ENCODE results near the gene WAC.

DNA sequence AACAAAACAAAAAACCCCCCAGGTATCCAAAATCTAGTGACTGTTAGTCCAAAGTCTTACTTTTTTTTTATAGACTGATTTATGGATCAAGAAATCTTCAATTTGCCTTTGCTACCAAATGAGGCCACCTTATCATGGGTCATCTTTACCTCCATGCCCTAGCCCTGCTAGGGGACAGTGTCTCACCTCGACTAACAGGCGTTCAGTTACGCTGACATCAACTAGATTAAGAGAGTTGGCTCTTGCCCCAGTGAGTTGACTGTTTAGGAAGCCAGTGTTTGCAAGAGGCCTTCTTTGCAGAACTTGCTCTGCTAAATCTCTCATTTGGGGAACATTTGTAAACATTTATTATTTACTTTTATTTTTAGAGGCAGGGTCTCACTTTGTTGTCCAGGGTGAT lies 36.9 kb upstream of the WAC start:
- no peak for TF ChIP-seq CBX2 (IDR thresholded peaks at IDR 0.05; ENCODE audit: insufficient read depth, low read length, poor library complexity, severe bottlenecking)
- no peak for TF ChIP-seq MTA3 (IDR thresholded peaks at IDR 0.05; ENCODE audit: borderline replicate concordance)
- no peak for TF ChIP-seq FOXM1 (IDR thresholded peaks at IDR 0.05; ENCODE audit: low read depth)
- TF ChIP-seq FOXM1 (CRISPR knock-in tag; IDR thresholded peaks at IDR 0.05; ENCODE audit: low read depth) = no peak
- TF ChIP-seq MAFF (IDR thresholded peaks at IDR 0.05; ENCODE audit: low read length) = no peak
- no peak for TF ChIP-seq LARP7 (IDR thresholded peaks at IDR 0.05)
- TF ChIP-seq KDM1A (IDR thresholded peaks at IDR 0.05) = no peak
- no peak for TF ChIP-seq MXI1 (IDR thresholded peaks at IDR 0.05; ENCODE audit: low read depth, low read length)
- no peak for TF ChIP-seq RCOR1 (IDR thresholded peaks at IDR 0.05; ENCODE audit: borderline replicate concordance in 1 of 2, low read depth in 2 of 2, low read length in 2 of 2)

All from K562 (cell line).